ENCODE measurements around the gene SPEN. TPM values are rescaled to one million over a fixed set of nuclear protein-coding genes. Genes with fewer than 3 reads are reported as not detected.
A peak's percentile ranks its signal among the peaks of the same experiment; 100 is the strongest.
"Not testable (repeated sequence)": the region's sequence is repeated elsewhere in the genome, so short reads cannot be mapped to it uniquely, and the experiment has no call there.

SPEN gene
- polyA plus RNA-seq, 6 donors from 2014 or later: 0.96 to 63.0 (median 11.5) TPM

DNA sequence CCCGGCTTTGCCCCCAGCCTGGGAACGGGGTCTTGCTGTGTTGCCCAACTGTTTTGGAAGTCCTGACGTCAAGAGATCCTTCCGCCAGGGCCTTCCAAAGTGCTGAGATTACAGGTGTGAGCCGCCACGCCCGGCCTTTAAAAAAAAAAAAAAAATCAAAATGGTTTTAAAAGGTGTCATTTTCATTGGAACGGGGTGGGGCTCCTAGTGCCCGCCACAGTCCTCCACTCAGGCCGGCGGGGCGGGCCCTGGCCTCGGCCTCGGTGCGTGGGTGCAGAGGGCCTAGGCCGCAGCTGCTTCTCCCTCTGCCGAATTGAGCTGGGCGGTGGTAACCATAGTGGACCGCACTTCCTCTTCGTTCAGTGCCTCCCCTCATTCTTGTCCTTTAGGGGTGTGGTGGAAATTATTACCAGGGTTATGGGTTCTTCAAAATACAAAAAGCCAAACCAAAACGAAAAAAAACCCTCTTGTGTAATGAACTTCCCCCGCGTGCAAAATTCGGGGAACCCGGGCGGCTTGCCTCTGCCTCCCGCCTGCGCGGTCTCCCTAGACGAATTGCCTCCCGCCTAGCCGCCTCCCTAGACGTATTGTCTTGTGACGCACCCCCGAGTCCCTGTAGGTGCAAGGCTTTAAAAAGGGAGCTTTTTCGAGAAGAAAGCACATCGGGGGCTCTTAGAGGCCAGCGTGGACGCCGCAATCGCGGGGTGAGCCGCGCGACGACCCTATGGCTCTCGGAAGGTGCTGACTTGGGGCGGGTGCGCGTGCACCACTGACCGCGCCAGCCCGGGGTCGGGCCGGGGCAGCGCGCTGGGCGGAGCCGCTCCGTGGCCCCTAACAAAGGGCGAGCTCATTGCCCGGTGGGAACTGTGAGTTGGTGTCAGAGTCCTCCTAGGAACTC, 10.5 kb upstream of the SPEN start:
- DNase-seq: peak; percentile 80
- Mint-ChIP-seq H3K27ac (peak overlapping the region; percentile 98 to 99 (median 98)), H3K9me3 (no peaks in the 10 kb centered on the region), H3K36me3 (no peaks in the 10 kb centered on the region), H3K4me1 (peaks cover 9 to 40% (median 27%) of the 10 kb centered on the region in 3 donors), H3K4me3 (peak overlapping the region; percentile 91 to 99 (median 98)), H3K27me3 (no peaks in the 10 kb centered on the region)
- ATAC-seq (ENCODE audit: low read depth in 2 of 2): peak; percentile 37 to 42

DNA sequence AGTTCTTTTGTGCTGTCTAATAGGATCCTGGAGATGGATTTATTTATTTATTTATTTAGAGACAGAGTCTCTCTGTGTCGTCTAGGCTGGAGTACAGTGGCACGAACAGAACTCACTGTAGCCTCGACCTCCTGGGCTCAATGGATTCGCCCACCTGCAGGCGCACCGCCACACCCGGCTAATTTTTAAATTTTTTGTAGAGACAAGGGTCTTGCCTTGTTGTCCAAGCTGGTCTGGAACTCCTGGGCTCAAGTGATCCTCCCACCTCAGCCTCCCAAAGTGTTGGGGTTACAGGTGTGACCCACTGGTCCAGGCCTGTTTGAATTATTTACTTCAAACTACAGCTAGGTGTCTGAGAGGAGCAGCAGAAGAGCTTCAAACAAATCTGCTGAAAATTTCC, 9.6 kb upstream of the SPEN start:
- DNase-seq: no peak
- Mint-ChIP-seq H3K36me3 (no peaks in the 10 kb centered on the region), H3K4me1 (peaks cover 9 to 39% (median 26%) of the 10 kb centered on the region in 3 donors), H3K9me3 (no peaks in the 10 kb centered on the region), H3K4me3 (peak overlapping the region; percentile 47 to 99 (median 93)), H3K27ac (peak overlapping the region; percentile 24 to 99 (median 98)), H3K27me3 (no peaks in the 10 kb centered on the region)
- no peak for ATAC-seq (ENCODE audit: low read depth in 2 of 2)

DNA sequence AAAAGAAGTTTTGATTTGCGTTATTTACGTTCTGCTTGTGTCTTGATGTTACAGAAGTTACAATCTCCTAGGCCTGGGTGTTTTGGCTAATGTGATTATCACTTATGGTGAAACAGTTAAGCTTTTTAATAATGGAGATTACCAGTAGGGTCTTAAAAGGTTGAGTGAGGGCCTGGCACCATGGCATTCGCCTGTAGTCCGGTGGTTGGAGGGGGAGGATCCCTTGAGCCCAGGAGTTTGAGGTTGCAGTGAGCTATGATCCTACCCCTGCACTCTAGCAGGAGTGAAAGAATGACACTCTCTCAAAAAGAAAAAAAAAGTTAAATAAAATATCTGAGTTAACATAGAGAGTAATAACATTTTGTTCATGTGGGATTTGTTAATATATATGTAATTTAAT, 8.8 kb upstream of the SPEN start:
- DNase-seq: no peak
- no peak for ATAC-seq (ENCODE audit: low read depth in 2 of 2)
- Mint-ChIP-seq H3K9me3 (no peaks in the 10 kb centered on the region), H3K36me3 (no peaks in the 10 kb centered on the region), H3K27ac (peak overlapping the region in 5 of 6 donors; percentile 30 to 99 (median 47)), H3K27me3 (no peaks in the 10 kb centered on the region), H3K4me3 (peak overlapping the region in 2 of 8 donors; percentile 9 to 15), H3K4me1 (peaks cover 10 to 42% (median 33%) of the 10 kb centered on the region in 3 donors)

DNA sequence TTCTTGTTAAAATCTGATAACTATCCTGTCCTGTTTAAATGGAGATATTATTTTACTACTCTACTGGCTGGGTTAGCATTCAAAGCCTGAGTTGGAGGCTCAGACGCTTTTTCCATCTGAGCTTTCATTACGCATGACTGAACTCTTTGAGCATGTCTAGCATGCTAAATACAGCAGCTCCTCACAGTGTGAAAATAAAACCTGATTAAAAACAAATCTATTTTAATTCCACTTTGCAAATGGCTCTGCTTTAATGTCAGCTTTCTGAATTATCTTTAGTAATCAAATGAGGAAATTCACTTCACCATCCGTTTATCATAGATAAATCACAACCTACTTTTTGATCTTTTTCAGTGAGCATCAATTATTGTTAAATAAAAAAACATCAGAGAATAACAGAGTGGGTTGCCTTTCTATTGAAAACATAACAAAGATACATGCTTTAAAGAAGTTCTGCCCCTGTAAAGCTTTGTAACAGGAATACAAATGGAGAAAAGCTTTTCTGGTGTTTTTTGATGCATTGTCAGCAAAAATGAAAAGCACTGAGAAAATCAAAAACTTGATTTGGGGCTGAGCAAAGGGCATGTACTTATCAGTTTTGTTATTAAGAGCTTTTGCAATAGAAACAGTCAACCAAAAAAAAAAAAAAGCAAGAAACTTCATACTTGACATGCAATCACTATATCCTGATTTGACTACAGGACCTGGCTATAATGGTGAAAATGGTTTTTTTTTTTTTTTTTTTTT, 3.5 kb upstream of the SPEN start:
- no peak for ATAC-seq (ENCODE audit: low read depth in 2 of 2)
- Mint-ChIP-seq H3K9me3 (no peaks in the 10 kb centered on the region), H3K4me3 (peak overlapping the region; percentile 44 to 80 (median 66)), H3K27me3 (no peaks in the 10 kb centered on the region), H3K4me1 (peaks cover 17 to 42% (median 27%) of the 10 kb centered on the region in 3 donors), H3K27ac (peak overlapping the region in 5 of 6 donors; percentile 58 to 90 (median 73)), H3K36me3 (no peaks in the 10 kb centered on the region)
- no peak for DNase-seq

DNA sequence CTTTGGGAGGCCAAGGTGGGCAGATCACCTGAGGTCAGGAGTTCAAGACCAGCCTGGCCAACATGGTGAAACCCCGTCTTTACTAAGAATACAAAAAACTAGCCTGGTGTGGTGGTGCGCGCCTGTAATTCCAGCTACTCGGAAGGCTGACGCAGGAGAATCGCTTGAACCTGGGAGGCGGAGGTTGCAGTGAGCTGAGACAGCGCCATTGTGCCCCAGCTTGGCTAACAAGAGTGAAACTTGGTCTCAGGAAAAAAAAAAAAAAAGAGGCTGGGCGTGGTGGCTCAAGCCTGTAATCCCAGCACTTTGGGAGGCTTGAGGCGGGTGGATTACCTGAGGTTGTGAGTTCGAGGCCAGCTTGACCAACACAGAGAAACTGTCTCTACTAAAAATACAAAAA, 1.5 kb upstream of the SPEN start:
- not testable (repeated sequence) for DNase-seq; H3K27me3 Mint-ChIP-seq; H3K36me3 Mint-ChIP-seq; H3K9me3 Mint-ChIP-seq; ATAC-seq (ENCODE audit: low read depth in 2 of 2)
- H3K4me1 Mint-ChIP-seq: peaks cover 35 to 62% (median 47%) of the 10 kb centered on the region in 3 donors
- H3K27ac Mint-ChIP-seq: peak overlapping the region in 4 of 6 donors; percentile 44 to 98 (median 86)
- peak overlapping the region; percentile 94 to 98 (median 96) for H3K4me3 Mint-ChIP-seq

DNA sequence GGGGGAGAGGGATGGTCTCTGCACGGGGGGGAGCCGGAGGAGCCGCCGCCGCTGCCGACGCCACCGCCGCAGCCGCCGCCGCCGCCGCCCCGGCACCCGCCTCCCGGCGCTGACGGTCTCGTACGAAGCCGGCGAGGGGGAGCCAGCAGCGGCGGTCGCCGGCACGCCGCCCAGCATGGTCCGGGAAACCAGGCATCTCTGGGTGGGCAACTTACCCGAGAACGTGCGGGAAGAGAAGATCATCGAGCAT, 311 bp downstream of the SPEN start:
- no peak for DNase-seq

DNA sequence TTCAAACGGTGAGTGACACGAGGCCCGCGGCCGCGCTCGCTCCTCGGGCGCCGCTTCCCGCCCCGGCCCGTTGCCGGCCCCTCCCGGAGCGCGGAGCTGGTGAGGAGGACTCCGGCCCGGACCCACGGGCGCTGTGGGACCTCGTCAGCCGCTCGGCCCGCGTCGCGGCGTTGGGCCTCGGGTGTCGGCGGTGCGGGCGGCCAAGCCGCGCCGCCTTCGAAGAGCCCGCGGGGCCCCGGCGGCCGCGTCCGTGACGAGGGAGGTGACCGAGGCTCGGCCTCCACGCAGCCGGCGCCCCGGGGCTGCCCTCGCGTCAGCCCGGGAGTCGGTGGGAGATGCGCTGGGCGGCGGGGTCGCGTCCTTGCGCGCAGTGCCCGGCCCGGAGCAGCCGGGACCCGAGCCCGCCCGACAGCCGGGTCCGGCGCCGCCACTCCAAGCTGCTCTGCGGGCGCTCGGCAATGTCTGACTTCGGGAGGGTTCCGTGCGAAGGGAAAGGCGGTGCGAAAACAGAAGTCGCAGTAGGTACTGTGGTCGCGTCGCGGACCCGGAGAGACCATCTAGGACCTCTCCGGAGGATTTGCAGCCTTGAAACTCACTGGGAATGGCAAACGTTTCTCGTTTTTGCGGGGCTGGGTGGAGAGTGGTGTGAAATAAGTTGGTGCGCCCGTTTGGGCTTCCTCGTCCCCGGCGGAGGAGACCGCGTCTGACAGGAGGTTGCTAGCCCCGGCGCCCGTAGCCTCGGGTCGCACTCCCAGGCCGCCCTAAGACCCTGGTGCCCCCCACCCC, 829 bp downstream of the SPEN start:
- peak; percentile 61 for DNase-seq
- Mint-ChIP-seq H3K4me1 (peaks cover 49 to 74% (median 54%) of the 10 kb centered on the region in 3 donors), H3K4me3 (peak overlapping the region; percentile 96 to 100 (median 98)), H3K36me3 (no peaks in the 10 kb centered on the region), H3K9me3 (no peaks in the 10 kb centered on the region), H3K27ac (peak overlapping the region; percentile 95 to 99 (median 98)), H3K27me3 (no peaks in the 10 kb centered on the region)
- ATAC-seq (ENCODE audit: low read depth in 2 of 2): peak; percentile 13 to 19

More for the DNA sequence above, 311 bp downstream of the SPEN start:
- no peak for ATAC-seq (ENCODE audit: low read depth in 2 of 2)
- Mint-ChIP-seq H3K4me3 (peak overlapping the region; percentile 89 to 98 (median 96)), H3K4me1 (peaks cover 48 to 76% (median 56%) of the 10 kb centered on the region in 3 donors), H3K36me3 (no peaks in the 10 kb centered on the region), H3K27ac (peak overlapping the region in 5 of 6 donors; percentile 34 to 91 (median 88)), H3K27me3 (no peaks in the 10 kb centered on the region), H3K9me3 (no peaks in the 10 kb centered on the region)

DNA sequence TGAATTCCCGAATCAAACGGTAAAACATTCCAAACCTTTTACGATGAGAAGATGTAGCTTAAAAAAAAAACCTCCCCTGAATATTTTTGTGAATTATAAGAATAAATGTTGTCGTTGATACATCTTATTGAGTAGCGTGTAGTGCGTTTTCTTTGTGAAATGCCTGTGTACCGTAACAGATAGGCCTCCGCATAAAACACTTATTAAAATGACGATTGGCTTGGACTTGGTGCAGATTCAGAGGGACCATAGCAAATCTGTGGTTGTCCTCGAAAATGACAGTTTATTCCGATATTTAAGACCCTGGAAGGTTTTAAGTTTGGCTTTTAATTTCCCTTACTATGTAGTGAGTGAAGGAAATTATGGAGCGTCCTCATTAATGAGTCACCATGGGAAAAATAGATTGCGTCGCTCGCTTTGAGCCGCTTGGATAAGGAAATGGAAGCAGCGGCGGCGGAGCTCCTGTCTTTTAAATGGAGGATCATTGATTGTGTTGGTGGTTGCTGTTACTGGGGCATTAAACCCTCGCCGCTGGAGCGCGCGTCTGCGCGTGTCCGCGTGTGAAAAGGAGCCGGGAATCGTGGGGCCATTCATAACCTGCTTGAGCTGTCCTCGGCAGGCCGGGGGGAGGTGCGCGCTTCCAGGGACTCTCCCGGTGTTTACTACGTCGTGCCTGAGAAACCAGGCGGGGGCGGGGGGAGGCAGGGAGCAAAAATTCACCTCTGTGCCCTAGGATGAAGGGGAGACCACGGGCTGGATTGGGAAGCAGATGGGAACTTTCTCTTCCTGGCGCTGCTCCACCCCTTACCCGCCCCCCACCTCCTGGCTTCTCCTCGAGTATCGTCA, 1.6 kb downstream of the SPEN start:
- H3K27me3 Mint-ChIP-seq: no peaks in the 10 kb centered on the region
- H3K4me1 Mint-ChIP-seq: peaks cover 44 to 73% (median 46%) of the 10 kb centered on the region in 3 donors
- H3K4me3 Mint-ChIP-seq: peak overlapping the region; percentile 96 to 100 (median 98)
- H3K27ac Mint-ChIP-seq: peak overlapping the region; percentile 95 to 99 (median 98)
- ATAC-seq (ENCODE audit: low read depth in 2 of 2) (peak in 1 of 2 donors; percentile 6), DNase-seq (peak; percentile 48)
- H3K9me3 Mint-ChIP-seq: no peaks in the 10 kb centered on the region
- no peaks in the 10 kb centered on the region for H3K36me3 Mint-ChIP-seq

DNA sequence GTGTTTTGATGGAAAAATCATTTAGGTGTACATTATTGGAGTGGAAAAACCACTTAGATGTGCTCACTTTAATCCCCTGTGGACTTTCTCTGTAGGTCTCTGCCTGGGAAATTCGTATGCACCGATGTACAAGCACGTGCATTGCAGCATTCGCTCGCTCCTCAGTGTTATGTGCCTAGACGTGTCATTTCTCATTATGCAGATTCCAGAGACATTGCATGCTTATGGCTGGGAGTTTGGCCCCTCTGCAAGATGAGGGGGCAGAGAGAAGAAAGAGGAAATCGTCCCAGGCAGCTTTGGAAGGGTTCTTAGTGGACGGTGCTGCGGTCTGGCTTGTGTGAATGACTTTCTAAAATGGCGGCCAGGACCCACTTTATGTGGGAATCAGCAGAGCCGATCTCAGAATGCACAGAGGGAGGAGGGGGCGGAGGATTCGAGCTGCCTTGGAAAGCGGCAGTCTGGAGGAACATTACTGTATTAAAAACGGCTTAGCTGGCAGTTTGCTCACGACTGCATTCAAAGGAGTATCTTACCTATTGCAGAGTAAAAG, 2.3 kb downstream of the SPEN start:
- no peaks in the 10 kb centered on the region for H3K36me3 Mint-ChIP-seq
- H3K9me3 Mint-ChIP-seq: no peaks in the 10 kb centered on the region
- no peaks in the 10 kb centered on the region for H3K27me3 Mint-ChIP-seq
- peak overlapping the region; percentile 94 to 99 (median 98) for H3K27ac Mint-ChIP-seq
- H3K4me1 Mint-ChIP-seq: peaks cover 43 to 72% (median 46%) of the 10 kb centered on the region in 3 donors
- peak overlapping the region; percentile 96 to 100 (median 98) for H3K4me3 Mint-ChIP-seq
- DNase-seq (peak; percentile 15), ATAC-seq (ENCODE audit: low read depth in 2 of 2) (no peak)

DNA sequence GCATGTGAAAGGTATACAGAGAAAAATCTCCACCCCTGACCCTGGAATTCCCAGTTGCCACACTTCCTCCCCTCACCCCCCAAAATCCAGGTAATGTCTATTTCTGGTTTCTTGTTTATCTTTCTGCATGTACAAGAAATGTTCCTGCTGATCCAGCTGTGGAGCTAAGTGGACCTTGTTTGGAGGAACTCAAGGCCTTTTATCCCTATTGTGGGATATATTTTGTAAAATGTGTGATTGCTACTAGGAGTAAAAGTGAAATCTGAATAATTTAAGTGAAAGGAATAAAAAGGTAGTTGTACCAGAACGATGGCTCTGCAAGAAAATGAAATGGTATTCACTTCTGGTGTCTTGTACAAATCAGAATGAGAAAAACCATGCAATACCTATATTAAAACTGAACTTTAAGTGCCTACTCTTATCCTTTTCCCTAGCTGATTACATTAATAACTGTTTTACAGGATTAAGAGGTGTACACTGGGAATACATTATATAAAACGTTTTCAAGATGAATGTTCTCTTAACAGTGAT, 3.0 kb downstream of the SPEN start:
- ATAC-seq (ENCODE audit: low read depth in 2 of 2): no peak
- Mint-ChIP-seq H3K27ac (peak overlapping the region in 5 of 6 donors; percentile 43 to 99 (median 95)), H3K36me3 (no peaks in the 10 kb centered on the region), H3K9me3 (no peaks in the 10 kb centered on the region), H3K4me1 (peaks cover 37 to 65% (median 41%) of the 10 kb centered on the region in 3 donors), H3K4me3 (peak overlapping the region; percentile 46 to 100 (median 97)), H3K27me3 (no peaks in the 10 kb centered on the region)
- DNase-seq: no peak

DNA sequence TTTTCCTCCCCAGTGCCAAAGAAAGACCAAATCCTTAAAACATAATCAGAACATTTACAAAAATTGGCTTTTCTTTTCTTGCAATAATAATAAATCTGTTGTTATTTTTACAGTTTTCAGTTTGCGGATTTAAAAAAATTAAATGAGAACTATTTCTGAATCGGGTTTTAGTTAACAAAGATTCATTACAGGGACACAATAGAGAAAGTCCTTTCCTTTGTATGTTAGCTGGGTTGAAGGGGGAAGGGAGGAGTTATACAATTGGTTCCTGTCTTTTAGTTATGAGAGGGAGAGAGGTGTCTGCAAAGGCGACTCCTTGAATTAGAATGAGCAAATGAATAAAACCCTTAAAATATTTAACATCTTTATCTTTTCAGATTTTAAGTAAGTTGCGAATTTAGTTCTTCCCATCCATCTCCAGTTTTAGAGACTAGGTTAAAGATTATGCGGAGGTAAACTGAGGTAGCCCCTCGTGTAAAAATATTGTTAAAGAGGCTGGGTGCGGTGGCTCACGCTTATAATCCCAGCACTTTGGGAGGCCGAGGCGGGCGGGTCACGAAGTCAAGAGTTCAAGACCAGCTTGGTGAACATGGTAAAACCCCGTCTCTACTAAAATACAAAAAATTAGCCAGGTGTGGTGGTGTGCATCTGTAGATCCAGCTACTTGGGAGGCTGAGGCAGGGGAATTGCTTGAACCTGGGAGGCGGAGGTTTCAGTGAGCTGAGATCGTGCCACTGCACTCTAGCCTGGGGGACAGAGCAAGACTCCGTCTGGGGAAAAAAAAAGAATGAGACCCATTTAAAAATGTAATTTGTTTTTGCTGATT, 3.9 kb downstream of the SPEN start:
- Mint-ChIP-seq H3K27ac (peak overlapping the region; percentile 63 to 95 (median 88)), H3K36me3 (no peaks in the 10 kb centered on the region), H3K9me3 (no peaks in the 10 kb centered on the region), H3K4me1 (peaks cover 36 to 63% (median 37%) of the 10 kb centered on the region in 3 donors), H3K4me3 (peak overlapping the region; percentile 42 to 96 (median 70)), H3K27me3 (no peaks in the 10 kb centered on the region)
- DNase-seq (no peak), ATAC-seq (ENCODE audit: low read depth in 2 of 2) (no peak)

Data from naive B cell (primary cell).